Stomach (tissue), 4 donors: ENCODE results near the gene EML6.

Source experiments
- POLR2A ChIP-seq, 4 donors: fragments of 450-650 bp; IDR thresholded peaks; one replicate each; pipeline ENCODE4 v1.6.1; 2016; ENCODE audit warnings: antibody characterized with exemption in 4 of 4, control low read depth in 2 of 4, mild to moderate bottlenecking in 1 of 4, moderate library complexity in 1 of 4
- TF ChIP-seq, protein P1 (sequence below), 7 experiments: fragments of 450-650 bp in 4 of 7; fragments of 200-600 bp in 3 of 7; sonication (generic) in 3 of 7; IDR thresholded peaks; one replicate each; pipeline ENCODE4 v1.5.1; 2016 to 2019; ENCODE audit warnings: antibody characterized with exemption in 7 of 7, control low read depth in 2 of 7, mild to moderate bottlenecking in 1 of 7

- no peak for TF ChIP-seq POLR2A (IDR thresholded peaks at IDR 0.05)
- TF ChIP-seq, protein P1, sequence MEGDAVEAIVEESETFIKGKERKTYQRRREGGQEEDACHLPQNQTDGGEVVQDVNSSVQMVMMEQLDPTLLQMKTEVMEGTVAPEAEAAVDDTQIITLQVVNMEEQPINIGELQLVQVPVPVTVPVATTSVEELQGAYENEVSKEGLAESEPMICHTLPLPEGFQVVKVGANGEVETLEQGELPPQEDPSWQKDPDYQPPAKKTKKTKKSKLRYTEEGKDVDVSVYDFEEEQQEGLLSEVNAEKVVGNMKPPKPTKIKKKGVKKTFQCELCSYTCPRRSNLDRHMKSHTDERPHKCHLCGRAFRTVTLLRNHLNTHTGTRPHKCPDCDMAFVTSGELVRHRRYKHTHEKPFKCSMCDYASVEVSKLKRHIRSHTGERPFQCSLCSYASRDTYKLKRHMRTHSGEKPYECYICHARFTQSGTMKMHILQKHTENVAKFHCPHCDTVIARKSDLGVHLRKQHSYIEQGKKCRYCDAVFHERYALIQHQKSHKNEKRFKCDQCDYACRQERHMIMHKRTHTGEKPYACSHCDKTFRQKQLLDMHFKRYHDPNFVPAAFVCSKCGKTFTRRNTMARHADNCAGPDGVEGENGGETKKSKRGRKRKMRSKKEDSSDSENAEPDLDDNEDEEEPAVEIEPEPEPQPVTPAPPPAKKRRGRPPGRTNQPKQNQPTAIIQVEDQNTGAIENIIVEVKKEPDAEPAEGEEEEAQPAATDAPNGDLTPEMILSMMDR (IDR thresholded peaks at IDR 0.05) = no peak
These were observed 211.9 kb downstream of the EML6 start for GRCh38 chr2:54935389-54935788.
